ENCODE data around the gene NIM1K.
"Not testable (repeated sequence)": the region's sequence is repeated elsewhere in the genome, so short reads cannot be mapped to it uniquely, and the experiment has no call there.

The NIM1K gene

GRCh38 chr5:43313035-43313853, 121.2 kb downstream of the NIM1K start, which contains the start of gene HMGCS1:
Gene HMGCS1 (minus strand): TSS chr5:43313412. CDS start chr5:43298965, 14,447 bp downstream.
- DNase-seq (ENCODE audit: low read depth in 2 of 2): peak; percentile 96 to 97

GRCh38 chr5:43313854-43314457, 121.9 kb downstream of the NIM1K start:
- DNase-seq (ENCODE audit: low read depth in 2 of 2): no peak

GRCh38 chr5:43314724-43315123, 122.7 kb downstream of the NIM1K start:
- DNase-seq (ENCODE audit: low read depth in 2 of 2): no peak

- DNase-seq (ENCODE audit: low read depth in 2 of 2): no peak
These were observed 123.2 kb downstream of the NIM1K start for GRCh38 chr5:43315263-43315662.

GRCh38 chr5:43315682-43316081, 123.7 kb downstream of the NIM1K start:
- DNase-seq (ENCODE audit: low read depth in 2 of 2): no peak

GRCh38 chr5:43316421-43316820, 124.4 kb downstream of the NIM1K start:
- no peak for DNase-seq (ENCODE audit: low read depth in 2 of 2)

- no peak for DNase-seq (ENCODE audit: low read depth in 2 of 2)
These were observed 128.8 kb downstream of the NIM1K start for GRCh38 chr5:43320846-43321245.

GRCh38 chr5:43323488-43323887, 131.5 kb downstream of the NIM1K start:
- DNase-seq (ENCODE audit: low read depth in 2 of 2): not testable (repeated sequence)

- not testable (repeated sequence) for DNase-seq (ENCODE audit: low read depth in 2 of 2)
These were observed 133.6 kb downstream of the NIM1K start for GRCh38 chr5:43325624-43326023.
